ENCODE measurements around the gene NEMP1. TPM values are rescaled to one million over a fixed set of nuclear protein-coding genes. Genes with fewer than 3 reads are reported as not detected.

The NEMP1 gene
- total and polyA plus RNA-seq, 2 of the 13 experiments (the other 11 are each of a cell fraction or from before 2014, with no cell fraction given), result 11.4 to 12.9 TPM

DNA sequence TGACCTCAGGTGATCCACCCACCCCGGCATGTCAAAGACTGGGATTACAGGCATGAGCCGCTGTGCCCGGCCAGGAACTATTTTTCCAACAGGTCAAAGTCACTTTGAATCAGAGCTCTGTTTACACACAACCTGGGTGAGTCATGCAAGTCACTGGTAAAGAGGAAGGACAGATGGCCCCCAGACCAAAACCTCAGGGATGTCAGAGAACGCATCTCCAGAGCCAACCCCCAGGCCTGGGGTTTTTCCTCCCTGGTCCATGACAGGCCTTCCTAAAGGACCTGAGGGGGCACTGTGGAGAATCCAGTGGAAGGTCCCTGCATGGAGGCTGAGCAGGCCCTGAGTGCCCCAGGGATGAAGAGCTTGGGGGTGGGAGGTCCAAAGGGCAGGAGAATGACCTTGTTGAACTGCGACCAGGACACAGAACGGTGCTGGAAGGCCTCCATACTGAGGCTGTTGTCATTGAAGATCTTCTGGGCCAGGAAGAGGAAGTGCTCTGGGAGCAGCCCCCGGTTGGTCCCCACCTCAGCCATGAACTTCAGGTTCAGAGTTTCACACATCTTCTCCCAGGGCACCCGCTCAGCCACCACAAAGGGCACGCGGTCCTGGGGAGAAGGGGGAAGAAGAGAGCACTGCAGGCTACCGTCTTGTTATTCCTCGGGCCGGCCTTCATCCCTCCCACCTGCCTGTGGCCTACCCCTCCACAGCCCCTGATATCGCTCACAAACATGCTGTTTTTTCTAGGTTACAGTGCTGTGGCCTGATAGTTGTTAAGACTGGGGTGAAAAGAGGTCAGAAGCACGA, 23.5 kb upstream of the NEMP1 start (continued):
- TF ChIP-seq, protein P1, sequence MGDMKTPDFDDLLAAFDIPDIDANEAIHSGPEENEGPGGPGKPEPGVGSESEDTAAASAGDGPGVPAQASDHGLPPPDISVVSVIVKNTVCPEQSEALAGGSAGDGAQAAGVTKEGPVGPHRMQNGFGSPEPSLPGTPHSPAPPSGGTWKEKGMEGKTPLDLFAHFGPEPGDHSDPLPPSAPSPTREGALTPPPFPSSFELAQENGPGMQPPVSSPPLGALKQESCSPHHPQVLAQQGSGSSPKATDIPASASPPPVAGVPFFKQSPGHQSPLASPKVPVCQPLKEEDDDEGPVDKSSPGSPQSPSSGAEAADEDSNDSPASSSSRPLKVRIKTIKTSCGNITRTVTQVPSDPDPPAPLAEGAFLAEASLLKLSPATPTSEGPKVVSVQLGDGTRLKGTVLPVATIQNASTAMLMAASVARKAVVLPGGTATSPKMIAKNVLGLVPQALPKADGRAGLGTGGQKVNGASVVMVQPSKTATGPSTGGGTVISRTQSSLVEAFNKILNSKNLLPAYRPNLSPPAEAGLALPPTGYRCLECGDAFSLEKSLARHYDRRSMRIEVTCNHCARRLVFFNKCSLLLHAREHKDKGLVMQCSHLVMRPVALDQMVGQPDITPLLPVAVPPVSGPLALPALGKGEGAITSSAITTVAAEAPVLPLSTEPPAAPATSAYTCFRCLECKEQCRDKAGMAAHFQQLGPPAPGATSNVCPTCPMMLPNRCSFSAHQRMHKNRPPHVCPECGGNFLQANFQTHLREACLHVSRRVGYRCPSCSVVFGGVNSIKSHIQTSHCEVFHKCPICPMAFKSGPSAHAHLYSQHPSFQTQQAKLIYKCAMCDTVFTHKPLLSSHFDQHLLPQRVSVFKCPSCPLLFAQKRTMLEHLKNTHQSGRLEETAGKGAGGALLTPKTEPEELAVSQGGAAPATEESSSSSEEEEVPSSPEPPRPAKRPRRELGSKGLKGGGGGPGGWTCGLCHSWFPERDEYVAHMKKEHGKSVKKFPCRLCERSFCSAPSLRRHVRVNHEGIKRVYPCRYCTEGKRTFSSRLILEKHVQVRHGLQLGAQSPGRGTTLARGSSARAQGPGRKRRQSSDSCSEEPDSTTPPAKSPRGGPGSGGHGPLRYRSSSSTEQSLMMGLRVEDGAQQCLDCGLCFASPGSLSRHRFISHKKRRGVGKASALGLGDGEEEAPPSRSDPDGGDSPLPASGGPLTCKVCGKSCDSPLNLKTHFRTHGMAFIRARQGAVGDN (CRISPR knock-in tag; IDR thresholded peaks at IDR 0.05), result peak; percentile 90
- TF ChIP-seq ATF7 (IDR thresholded peaks at IDR 0.05), result 0 out of 2 replicates have a peak, but pooled peaks have one; percentile 25
- TF ChIP-seq ATF7 (CRISPR knock-in tag; IDR thresholded peaks at IDR 0.05), result peak; percentile 77
- TF ChIP-seq ASH2L (IDR thresholded peaks at IDR 0.05; ENCODE audit: insufficient read length, low read depth, low read length), result peak; percentile 94
- TF ChIP-seq, protein P2, sequence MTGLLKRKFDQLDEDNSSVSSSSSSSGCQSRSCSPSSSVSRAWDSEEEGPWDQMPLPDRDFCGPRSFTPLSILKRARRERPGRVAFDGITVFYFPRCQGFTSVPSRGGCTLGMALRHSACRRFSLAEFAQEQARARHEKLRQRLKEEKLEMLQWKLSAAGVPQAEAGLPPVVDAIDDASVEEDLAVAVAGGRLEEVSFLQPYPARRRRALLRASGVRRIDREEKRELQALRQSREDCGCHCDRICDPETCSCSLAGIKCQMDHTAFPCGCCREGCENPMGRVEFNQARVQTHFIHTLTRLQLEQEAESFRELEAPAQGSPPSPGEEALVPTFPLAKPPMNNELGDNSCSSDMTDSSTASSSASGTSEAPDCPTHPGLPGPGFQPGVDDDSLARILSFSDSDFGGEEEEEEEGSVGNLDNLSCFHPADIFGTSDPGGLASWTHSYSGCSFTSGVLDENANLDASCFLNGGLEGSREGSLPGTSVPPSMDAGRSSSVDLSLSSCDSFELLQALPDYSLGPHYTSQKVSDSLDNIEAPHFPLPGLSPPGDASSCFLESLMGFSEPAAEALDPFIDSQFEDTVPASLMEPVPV (CRISPR knock-in tag; IDR thresholded peaks at IDR 0.05), result no peak
- TF ChIP-seq, protein P3, sequence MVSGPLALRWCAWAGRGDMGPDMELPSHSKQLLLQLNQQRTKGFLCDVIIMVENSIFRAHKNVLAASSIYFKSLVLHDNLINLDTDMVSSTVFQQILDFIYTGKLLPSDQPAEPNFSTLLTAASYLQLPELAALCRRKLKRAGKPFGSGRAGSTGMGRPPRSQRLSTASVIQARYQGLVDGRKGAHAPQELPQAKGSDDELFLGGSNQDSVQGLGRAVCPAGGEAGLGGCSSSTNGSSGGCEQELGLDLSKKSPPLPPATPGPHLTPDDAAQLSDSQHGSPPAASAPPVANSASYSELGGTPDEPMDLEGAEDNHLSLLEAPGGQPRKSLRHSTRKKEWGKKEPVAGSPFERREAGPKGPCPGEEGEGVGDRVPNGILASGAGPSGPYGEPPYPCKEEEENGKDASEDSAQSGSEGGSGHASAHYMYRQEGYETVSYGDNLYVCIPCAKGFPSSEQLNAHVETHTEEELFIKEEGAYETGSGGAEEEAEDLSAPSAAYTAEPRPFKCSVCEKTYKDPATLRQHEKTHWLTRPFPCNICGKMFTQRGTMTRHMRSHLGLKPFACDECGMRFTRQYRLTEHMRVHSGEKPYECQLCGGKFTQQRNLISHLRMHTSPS (CRISPR knock-in tag; IDR thresholded peaks at IDR 0.05; ENCODE audit: low read depth), result no peak
- no peak for TF ChIP-seq NFE2L1 (CRISPR knock-in tag; IDR thresholded peaks at IDR 0.05; ENCODE audit: borderline replicate concordance)
- TF ChIP-seq, protein P4, sequence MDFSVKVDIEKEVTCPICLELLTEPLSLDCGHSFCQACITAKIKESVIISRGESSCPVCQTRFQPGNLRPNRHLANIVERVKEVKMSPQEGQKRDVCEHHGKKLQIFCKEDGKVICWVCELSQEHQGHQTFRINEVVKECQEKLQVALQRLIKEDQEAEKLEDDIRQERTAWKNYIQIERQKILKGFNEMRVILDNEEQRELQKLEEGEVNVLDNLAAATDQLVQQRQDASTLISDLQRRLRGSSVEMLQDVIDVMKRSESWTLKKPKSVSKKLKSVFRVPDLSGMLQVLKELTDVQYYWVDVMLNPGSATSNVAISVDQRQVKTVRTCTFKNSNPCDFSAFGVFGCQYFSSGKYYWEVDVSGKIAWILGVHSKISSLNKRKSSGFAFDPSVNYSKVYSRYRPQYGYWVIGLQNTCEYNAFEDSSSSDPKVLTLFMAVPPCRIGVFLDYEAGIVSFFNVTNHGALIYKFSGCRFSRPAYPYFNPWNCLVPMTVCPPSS (IDR thresholded peaks at IDR 0.05), result no peak
- TF ChIP-seq POLR2A (IDR thresholded peaks at IDR 0.05; ENCODE audit: insufficient read depth in 1 of 2, low read depth in 2 of 2, low read length in 2 of 2), result peak; percentile 53 to 71; a peak in 3 of 4 replicates
- TF ChIP-seq ZNF772 (CRISPR knock-in tag; IDR thresholded peaks at IDR 0.05), result no peak
- TF ChIP-seq SMAD9 (CRISPR knock-in tag; IDR thresholded peaks at IDR 0.05), result no peak
- TF ChIP-seq ETV5 (CRISPR knock-in tag; IDR thresholded peaks at IDR 0.05; ENCODE audit: borderline replicate concordance), result peak; percentile 55; the same call in 1 of the 2 replicates
- TF ChIP-seq, protein P5, sequence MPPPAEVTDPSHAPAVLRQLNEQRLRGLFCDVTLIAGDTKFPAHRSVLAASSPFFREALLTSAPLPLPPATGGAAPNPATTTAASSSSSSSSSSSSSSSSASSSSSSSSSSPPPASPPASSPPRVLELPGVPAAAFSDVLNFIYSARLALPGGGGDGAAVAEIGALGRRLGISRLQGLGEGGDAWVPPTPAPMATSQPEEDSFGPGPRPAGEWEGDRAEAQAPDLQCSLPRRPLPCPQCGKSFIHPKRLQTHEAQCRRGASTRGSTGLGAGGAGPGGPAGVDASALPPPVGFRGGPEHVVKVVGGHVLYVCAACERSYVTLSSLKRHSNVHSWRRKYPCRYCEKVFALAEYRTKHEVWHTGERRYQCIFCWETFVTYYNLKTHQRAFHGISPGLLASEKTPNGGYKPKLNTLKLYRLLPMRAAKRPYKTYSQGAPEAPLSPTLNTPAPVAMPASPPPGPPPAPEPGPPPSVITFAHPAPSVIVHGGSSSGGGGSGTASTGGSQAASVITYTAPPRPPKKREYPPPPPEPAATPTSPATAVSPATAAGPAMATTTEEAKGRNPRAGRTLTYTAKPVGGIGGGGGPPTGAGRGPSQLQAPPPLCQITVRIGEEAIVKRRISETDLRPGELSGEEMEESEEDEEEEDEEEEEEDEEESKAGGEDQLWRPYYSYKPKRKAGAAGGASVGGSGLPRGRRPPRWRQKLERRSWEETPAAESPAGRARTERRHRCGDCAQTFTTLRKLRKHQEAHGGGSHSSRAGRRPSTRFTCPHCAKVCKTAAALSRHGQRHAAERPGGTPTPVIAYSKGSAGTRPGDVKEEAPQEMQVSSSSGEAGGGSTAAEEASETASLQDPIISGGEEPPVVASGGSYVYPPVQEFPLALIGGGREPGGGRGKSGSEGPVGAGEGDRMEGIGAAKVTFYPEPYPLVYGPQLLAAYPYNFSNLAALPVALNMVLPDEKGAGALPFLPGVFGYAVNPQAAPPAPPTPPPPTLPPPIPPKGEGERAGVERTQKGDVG (CRISPR knock-in tag; IDR thresholded peaks at IDR 0.05; ENCODE audit: borderline replicate concordance), result peak; percentile 27; the same call in 1 of the 2 replicates

Data from HepG2 (cell line).